HG02642 (cell line): Measurements from ENCODE around the gene EPHB2.

Experiments used
- ATAC-seq: cut with Tn5 transposase; IDR thresholded peaks from one replicate; pipeline ENCODE4 v1.9.1; 2021; ENCODE audit warnings: mild to moderate bottlenecking; ENCODE audit not compliant: unreplicated experiment, poor library complexity

The EPHB2 gene

GRCh38 chr1:22794647-22795365 is 84.2 kb downstream of the EPHB2 start:
- ATAC-seq = no peak

- no peak for ATAC-seq
Measured at GRCh38 chr1:22795366-22795714, 84.7 kb downstream of the EPHB2 start.

- ATAC-seq = no peak
Measured at GRCh38 chr1:22796642-22797041, 86.0 kb downstream of the EPHB2 start.

GRCh38 chr1:22798083-22798482 is 87.4 kb downstream of the EPHB2 start:
- no peak for ATAC-seq

GRCh38 chr1:22799971-22800370 is 89.3 kb downstream of the EPHB2 start:
- no peak for ATAC-seq

- ATAC-seq = no peak
Measured at GRCh38 chr1:22800629-22801028, 90.0 kb downstream of the EPHB2 start.

- ATAC-seq = no peak
Measured at GRCh38 chr1:22801347-22801746, 90.7 kb downstream of the EPHB2 start.

GRCh38 chr1:22801761-22802160 is 91.1 kb downstream of the EPHB2 start:
- ATAC-seq = no peak

GRCh38 chr1:22803833-22804232 is 93.2 kb downstream of the EPHB2 start:
- ATAC-seq = no peak

- no peak for ATAC-seq
Measured at GRCh38 chr1:22804406-22804805, 93.8 kb downstream of the EPHB2 start.

GRCh38 chr1:22804969-22805671 is 94.5 kb downstream of the EPHB2 start:
- ATAC-seq = no peak

GRCh38 chr1:22805672-22806038 is 95.0 kb downstream of the EPHB2 start:
- ATAC-seq = no peak

GRCh38 chr1:22806584-22806983 is 95.9 kb downstream of the EPHB2 start:
- ATAC-seq = no peak

GRCh38 chr1:22807340-22807739 is 96.7 kb downstream of the EPHB2 start:
- ATAC-seq = no peak

- ATAC-seq = no peak
Measured at GRCh38 chr1:22808186-22808675, 97.6 kb downstream of the EPHB2 start.

- no peak for ATAC-seq
Measured at GRCh38 chr1:22808676-22809483, 98.2 kb downstream of the EPHB2 start.

GRCh38 chr1:22809783-22810182 is 99.1 kb downstream of the EPHB2 start:
- ATAC-seq = no peak

- ATAC-seq = no peak
Measured at GRCh38 chr1:22810378-22810777, 99.7 kb downstream of the EPHB2 start.

- ATAC-seq = no peak
Measured at GRCh38 chr1:22812092-22812880, 101.6 kb downstream of the EPHB2 start.

- no peak for ATAC-seq
Measured at GRCh38 chr1:22812993-22813790, 102.6 kb downstream of the EPHB2 start.
